Skeletal muscle cell (primary cell): ENCODE data around the gene SMG6.
A peak's percentile ranks its signal among the peaks of the same experiment; 100 is the strongest.

ENCODE experiments used
- DNase-seq: peaks from one replicate; pipeline ENCODE4 v3.0.0-alpha.2; 2010; ENCODE audit warnings: low read depth
- H3K4me3 ChIP-seq: 2 replicates; pipeline ENCODE4 v1.5.1; 2011; ENCODE audit warnings: low read depth, mild to moderate bottlenecking, control low read depth, low read length, moderate library complexity

SMG6 gene

DNA sequence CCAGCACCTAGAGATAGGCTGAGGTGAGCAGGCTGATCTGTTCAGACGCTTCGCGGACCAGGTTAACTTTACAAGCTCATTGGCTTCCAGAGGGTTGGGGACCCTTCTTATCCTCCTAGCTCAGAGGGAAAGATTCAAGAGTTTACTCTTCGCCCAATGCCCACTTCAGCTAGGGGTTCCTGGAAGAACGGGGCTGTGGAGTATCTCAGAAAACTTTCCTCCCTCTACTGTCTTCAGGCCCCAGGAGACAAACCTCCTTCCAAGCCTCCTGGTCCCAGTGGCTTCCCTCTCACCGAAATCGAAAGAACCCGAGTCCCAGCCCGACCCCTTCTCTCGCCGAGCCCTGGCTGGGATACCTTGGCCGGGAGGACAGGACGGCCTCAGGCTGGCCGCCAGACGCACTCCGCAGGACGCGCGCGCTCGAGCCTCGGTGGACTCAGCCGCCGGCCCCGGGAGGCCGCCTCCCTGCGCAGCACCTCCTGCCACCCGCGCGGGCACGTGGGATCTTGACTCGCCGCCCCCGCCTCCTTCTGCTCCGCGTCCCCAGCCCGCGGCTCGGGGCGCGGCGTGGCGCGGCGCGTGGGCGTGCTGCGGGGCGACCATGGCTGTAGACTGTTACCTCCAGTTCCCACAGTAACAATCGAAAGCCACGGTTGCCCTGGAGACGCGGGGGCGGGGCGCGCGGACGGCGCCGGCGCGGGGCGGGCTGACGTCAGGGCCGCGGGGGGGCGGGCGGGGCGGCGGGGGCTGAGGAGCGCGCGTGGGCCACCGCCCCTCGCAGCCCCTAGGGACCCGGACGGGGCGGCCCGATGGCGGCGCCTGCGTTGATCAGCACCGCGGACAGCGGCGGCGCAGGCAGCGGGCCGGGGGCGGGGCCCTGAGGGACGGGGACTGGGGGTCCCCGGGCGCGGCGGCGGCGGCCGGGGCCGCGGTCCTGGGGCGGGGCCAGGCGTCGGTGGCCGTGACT lies 254.0 kb downstream of the SMG6 start:
- H3K4me3 ChIP-seq = peak overlapping the region; percentile 69
- no peak for DNase-seq

DNA sequence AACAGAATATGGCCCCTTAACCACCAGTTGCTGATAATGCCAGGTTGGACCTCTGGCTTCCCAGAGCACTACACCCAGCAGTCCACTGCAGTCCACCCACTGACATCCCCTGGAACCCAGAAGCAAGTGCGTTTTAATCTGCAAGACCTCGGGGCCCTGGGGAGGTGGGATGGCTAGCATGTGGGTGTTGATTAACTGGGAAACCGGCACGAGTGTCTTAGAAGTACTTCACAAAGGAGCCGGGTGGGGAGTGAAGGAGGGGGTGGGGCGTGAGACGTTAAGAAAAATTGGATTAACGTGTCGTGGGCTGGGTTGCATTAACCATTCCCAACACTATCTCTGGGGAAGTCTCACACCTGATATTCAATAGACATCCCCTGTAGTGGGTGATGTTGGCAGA lies 254.8 kb downstream of the SMG6 start:
- H3K4me3 ChIP-seq = peak overlapping the region; percentile 69
- DNase-seq = no peak

DNA sequence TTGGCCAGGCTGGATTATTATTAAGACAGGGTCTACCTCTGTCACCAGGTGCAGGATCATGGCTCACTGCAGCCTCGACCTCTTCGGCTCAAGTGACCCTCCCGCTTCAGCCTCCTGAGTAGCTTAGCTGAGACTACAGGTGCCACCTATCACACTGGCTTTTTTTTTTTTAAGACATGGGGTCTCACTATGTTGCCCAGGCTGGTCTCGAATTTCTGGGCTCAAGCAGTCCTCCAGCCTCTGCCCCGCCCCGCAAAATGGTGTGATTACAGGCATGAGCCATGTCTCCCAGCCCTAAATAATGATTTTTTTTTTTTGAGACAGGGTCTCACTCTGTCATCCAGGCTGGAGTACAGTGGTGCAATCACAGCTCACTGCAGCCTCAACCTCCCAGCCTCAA lies 256.0 kb downstream of the SMG6 start:
- H3K4me3 ChIP-seq = no peak overlapping the region
- DNase-seq = no peak

DNA sequence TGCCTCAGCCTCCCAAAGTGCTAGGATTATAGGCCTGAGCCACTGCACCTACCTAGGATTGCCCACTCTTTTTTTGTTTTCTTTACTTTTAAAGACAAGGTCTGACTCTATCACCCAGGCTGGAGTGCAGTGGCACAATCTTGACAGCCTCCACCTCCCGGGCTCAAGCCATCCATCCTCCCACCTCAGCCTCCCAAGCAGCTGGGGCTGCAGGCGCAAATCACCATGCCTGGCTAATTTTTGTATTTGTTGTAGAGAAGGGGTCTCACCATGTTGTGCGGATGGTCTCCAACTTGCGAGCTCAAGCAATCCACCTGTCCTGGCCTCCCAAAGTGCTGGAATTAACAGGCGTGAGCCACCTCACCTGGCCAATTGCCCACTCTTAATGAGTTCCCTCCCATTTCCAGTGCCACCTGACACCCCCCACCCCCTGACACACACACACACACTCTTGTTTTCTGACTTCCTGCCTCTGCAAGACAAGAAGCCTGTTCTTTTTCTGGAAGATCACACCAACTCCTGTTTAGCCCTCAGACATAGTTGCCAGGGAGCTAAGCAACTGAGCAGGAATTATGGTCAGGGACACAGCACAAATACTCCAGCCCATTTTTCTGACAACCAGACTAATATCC lies 259.2 kb downstream of the SMG6 start:
- DNase-seq = no peak
- no peak overlapping the region for H3K4me3 ChIP-seq

DNA sequence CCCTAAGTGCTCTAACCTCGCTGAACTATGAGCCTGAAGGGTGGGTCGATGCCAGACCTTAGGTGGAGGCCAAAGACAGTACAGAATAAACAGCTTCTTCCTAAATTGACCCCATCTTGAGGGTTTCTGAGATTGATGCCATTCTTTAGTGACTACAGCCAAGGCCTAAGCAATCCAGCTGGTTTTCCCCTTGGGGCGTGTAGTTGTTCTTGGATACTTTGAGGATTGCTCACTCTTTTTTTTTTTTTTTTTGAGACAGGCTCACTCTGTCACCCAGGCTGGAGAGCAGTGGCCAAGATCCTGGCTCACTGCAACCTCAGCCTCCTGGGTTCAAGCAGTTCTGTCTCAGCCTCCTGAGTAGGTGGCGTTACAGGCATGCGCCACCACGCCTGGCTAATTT lies 259.8 kb downstream of the SMG6 start:
- DNase-seq = no peak
- no peak overlapping the region for H3K4me3 ChIP-seq

DNA sequence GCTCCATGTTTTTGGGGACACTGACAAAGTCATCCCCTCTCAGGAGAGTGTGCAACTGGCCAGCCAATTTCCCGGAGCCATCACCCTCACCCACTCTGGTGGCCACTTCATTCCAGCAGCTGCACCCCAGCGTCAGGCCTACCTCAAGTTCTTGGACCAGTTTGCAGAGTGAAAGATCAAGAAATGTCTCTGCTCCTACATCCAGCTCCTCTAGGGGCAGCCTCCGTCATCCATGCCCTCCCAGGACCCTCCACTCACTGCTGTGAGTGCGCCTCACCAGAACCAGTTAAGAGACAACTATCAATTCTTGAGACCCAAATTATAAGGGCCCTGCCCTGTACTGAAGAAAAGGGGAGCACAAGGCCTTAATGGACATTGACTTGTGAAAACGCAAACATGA lies 260.7 kb downstream of the SMG6 start:
- no peak for DNase-seq
- H3K4me3 ChIP-seq = peak overlapping the region; percentile 74

DNA sequence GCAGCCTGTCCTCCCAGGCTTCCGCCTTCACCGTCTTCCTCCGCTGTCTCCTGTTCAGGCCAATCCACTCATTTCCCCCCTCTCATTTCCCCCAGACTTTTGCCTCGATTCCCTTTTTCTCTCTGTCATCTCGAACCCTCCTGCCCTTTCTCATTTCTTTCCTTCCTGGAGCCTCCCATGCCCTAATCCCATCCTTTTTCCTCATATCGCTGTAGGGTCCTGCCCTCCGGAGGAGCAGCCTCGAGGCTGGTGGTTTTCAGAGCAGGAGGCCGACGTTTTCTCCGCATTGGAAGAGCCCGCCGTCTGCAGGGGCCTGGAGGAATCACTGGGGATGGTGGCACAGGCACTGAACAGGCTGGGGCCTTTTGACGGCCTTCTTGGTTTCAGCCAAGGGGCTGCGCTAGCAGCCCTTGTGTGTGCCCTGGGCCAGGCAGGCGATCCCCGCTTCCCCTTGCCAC lies 261.2 kb downstream of the SMG6 start:
- peak overlapping the region; percentile 74 for H3K4me3 ChIP-seq
- DNase-seq = no peak

DNA sequence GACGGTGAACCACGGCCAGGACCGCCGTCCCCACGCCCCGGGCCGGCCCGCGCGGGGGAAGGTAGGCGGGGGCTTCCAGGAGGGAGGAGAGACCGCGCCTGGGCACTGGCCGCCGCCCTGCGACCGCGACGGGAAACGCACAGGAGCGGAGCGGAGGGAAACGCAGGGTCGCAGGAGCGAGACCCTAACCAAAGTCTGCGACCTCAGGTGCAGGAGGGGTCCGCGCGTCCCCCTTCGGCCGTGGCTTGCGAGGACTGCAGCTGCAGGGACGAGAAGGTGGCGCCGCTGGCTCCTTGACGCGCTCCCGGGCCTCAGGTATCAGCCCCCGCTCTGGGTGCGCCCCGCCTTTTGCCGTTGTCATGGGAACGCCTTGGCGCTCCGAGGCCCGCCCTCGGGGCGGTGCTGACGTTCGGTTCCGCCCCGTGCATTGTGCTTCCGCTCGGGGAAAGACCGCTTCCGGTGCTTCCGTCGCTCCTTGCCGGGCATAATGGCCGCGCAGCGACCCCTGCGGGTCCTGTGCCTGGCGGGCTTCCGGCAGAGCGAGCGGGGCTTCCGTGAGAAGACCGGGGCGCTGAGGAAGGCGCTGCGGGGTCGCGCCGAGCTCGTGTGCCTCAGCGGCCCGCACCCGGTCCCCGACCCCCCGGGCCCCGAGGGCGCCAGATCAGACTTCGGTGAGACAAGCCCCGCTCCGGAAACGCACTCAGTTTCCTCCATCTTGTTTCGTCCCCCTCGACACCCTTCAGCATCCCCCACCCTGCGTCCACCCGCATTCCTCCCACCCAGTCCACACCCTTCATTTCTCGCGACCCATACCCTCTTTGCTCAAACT lies 261.8 kb downstream of the SMG6 start, which contains the start of gene OVCA2:
TSS of gene OVCA2 (plus strand) at position 462 of the 829 bp plus-strand sequence. CDS start at position 488, 26 bp downstream.
- H3K4me3 ChIP-seq = peak within 1 kb of the TSS; percentile 74
- peak; percentile 79 for DNase-seq

DNA sequence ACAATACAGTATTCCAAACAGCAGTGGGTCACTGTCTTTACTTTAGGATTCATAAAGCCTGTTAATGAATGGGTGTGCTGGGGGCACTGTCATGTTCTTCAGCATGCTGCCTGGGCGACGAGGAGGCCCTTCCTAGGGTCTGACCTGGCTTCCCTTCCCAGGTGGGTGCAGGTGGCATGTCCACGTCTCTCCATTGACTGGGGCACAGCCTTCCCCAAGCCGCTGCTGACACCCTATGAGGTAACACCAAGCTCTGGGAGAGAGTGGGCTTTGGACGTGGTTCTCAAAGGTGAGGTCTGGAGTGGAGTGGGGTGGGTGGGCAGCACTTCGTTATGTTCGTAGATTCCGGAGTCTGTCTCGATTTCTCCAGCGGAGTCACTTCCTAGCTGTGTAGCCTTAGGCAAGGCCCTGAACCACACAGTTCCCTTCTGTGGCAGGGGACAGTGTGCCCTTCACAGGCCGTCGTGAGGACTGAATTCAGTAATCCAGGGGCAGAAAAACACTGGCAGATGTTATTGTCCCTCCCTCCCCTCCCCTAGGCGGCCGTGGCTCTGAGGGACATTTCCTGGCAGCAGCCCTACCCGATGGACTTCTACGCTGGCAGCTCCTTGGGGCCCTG lies 262.5 kb downstream of the SMG6 start:
- DNase-seq = no peak
- H3K4me3 ChIP-seq = peak overlapping the region; percentile 74

DNA sequence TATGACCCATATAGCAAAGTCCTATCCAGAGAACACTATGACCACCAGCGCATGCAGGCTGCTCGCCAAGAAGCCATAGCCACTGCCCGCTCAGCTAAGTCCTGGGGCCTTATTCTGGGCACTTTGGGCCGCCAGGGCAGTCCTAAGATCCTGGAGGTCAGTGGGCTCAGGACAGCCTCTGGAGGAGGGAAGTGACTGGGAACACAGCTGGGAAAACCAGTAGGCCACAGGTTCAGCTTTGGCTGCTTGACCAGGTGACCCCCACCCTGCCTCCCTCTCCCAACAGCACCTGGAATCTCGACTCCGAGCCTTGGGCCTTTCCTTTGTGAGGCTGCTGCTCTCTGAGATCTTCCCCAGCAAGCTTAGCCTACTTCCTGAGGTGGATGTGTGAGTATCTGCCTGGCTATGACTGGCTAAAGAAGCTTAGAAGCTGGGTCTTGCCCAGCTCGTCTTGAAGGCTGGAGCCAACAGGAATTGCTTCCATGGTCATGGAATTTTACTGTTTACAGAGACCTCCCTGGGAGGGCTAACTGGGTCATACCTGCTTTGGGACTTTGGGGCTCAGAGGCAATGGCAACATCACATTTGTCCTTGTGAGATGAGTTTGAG lies 263.3 kb downstream of the SMG6 start:
- DNase-seq = no peak

DNA sequence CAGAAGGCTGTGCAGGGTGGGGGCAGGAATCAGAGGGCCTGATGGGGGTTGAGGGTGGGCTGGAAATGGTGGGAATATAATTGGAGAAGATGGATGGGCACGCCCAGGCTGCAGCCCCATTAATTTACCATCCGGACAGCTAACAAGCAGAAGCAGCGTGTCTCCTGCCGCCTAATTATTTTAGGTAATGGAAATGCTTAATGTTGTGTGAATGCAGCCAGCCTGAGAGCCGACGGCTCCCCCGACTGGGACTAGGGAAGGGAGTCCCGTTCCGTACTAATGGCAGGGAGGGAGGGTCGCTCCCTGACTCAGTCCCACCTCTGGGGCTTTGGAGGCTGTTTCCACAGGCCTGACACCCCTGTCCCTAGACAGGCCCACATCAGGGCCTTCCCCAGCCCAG lies 266.4 kb downstream of the SMG6 start:
- H3K4me3 ChIP-seq = no peak overlapping the region
- no peak for DNase-seq

More for the DNA sequence above, 263.3 kb downstream of the SMG6 start:
- H3K4me3 ChIP-seq = no peak overlapping the region

DNA sequence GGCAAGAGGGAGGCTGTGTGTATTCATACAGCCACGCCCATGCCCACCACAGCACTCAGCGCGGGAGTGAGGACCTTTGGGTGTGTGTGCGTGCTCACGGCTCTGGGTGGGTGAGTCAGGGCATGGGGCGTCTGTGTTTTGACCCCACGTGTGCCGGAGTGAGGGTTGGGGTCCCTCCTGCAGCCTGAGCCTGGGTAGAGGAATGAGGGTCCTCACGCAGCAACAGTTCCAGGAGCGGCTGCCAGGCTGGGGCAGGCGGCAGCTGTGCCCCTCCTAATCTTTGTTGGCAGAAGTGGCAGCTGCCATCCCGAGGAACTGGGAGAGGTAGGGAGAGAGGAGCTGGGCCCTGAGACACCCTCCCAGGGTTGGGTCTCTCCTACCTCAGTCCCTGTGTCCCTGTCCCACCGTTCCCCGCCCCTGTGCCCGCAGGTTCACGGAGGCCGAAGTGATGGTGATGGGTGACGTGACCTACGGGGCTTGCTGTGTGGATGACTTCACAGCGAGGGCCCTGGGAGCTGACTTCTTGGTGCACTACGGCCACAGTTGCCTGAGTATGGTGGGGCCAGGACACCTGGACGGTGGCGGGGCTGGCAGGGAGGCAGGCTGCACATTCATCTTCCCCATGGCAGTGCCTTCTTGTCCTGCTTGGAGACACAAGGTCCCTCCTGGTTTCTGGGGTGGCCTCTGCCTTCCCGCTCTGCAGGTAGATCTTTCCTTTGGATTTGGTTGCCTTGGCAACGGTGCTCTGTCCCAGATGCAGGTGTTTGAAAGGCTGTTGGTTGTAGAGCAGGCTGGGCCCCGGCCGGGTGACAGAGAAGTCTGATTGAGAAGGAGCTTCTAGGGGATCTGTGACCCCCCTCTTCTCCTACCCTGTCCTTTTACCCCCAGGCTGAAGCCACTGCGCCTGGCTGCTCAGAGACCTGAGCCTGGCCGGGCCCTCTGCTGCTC lies 267.8 kb downstream of the SMG6 start:
- DNase-seq = no peak
- H3K4me3 ChIP-seq = no peak overlapping the region

DNA sequence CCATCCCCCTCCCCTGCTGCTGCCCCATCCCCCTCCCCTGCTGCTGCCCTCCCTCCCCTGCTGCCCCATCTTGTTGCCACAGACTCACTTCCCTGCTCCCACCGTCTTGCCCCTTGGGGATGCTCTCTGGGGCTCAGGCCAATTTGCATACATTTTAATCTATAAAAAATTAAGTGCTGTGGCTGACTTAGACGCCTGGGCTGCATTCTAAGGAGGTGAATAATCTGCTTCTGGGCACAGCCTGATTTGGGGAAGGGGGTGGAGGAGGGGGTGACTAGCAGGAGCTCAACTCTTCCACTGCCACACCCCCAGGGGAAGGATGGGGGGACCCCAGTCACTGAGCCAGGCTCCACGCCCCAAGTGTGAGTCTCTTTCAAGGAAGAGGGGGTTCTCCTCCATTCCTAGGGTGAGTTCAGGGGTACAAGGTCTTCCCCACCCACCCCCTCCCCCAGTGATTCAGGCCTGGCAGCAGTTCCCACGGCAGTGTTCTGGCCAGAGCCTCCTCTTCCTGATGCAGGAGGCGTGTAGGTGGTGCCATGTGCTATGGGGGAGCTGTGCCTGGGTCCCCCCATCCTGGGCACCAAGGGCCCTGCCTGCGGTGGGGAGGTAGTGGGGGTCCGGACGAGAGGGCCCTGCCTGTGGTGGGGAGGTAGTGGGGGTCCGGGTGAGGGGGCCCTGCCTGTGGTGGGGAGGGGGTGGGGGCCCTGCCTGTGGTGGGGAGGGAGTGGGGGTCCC lies 268.6 kb downstream of the SMG6 start:
- peak; percentile 82 for DNase-seq
- H3K4me3 ChIP-seq = no peak overlapping the region

DNA sequence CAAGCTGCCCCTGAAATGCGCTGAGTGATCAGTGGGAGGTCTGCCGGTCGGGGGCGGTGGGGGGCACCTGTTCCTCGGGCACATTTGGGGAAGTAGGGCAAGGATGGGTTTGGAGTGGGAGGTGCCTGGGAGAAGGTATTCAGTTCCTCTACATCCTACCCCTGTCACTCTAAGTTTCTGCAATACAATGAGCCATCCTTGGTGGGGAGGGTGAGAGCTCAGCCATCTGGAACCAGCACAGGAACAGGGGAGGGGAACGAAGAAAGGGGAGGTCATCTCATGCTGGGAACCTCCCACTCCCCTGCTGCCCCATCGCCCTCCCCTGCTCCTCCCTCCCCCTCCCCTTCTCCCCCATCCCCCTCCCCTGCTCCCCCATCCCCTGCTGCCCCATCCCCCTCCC lies 269.4 kb downstream of the SMG6 start:
- DNase-seq = no peak
- H3K4me3 ChIP-seq = no peak overlapping the region

DNA sequence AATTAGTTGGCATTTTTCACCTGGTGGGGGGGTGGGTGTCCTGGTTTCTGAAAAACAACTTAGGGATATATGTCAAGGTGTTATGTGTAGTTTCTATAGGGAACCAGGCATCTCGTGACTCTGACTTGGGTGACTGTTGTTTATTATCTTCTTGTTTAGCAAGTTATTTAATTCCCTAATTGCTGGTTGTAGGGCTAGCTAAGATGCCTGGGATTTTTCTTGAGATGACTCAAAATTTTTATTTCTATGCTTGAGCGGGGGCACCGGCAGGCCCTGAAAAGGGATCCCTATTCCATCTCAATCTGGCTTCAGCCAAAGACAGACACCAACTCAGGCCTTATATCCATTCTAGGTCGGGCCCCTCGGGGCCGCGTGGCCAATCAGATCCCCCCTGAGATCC lies 270.4 kb downstream of the SMG6 start:
- no peak overlapping the region for H3K4me3 ChIP-seq
- DNase-seq = no peak

DNA sequence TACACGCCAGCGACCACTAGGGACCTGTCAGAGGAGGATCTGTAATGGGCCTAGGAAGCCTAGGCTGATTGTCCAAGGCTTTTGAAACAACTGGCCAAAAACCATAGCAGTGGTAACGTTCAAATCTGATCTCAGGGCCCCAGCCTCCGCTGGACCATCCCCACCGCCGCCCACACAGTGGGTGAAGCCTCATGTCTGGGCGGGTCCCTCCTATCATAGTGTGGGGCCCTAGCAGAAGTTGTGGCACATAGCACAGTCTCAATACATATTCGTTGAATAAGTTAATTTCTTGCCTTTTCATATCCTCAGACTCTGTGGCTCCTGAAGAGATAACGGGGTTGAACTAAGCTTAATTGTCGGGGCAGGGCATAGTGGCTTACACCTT lies 272.8 kb downstream of the SMG6 start:
- peak overlapping the region; percentile 100 for H3K4me3 ChIP-seq
- no peak for DNase-seq
